ENCODE results near the gene EPHA2. TPM values are rescaled to one million over a fixed set of nuclear protein-coding genes. Genes with fewer than 3 reads are reported as not detected.

Gene EPHA2
- total RNA-seq, 1 experiment from 2014 or later, result 263 TPM

DNA sequence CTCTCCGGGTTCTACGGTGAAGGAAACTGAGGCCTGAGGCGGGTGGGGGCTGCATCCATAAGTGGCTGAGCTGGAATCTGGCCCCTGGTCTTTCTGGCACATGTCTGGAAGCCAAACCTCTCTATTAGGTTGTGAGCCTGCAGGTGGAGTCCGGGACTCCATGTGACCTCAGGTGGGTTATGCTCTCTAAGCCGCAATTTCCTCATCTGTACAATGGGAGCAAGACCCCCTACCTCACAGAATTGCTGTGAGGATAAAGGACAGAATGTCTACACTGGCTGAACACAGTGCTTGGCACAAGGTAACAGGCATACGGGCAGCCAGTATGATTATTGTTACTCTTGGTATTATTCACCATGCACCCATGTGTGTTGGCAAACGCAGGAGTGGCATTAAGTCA is 6.7 kb downstream of the EPHA2 start:
- TF ChIP-seq, protein P1, sequence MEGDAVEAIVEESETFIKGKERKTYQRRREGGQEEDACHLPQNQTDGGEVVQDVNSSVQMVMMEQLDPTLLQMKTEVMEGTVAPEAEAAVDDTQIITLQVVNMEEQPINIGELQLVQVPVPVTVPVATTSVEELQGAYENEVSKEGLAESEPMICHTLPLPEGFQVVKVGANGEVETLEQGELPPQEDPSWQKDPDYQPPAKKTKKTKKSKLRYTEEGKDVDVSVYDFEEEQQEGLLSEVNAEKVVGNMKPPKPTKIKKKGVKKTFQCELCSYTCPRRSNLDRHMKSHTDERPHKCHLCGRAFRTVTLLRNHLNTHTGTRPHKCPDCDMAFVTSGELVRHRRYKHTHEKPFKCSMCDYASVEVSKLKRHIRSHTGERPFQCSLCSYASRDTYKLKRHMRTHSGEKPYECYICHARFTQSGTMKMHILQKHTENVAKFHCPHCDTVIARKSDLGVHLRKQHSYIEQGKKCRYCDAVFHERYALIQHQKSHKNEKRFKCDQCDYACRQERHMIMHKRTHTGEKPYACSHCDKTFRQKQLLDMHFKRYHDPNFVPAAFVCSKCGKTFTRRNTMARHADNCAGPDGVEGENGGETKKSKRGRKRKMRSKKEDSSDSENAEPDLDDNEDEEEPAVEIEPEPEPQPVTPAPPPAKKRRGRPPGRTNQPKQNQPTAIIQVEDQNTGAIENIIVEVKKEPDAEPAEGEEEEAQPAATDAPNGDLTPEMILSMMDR (IDR thresholded peaks at IDR 0.05), result no peak
- TF ChIP-seq, protein P2, sequence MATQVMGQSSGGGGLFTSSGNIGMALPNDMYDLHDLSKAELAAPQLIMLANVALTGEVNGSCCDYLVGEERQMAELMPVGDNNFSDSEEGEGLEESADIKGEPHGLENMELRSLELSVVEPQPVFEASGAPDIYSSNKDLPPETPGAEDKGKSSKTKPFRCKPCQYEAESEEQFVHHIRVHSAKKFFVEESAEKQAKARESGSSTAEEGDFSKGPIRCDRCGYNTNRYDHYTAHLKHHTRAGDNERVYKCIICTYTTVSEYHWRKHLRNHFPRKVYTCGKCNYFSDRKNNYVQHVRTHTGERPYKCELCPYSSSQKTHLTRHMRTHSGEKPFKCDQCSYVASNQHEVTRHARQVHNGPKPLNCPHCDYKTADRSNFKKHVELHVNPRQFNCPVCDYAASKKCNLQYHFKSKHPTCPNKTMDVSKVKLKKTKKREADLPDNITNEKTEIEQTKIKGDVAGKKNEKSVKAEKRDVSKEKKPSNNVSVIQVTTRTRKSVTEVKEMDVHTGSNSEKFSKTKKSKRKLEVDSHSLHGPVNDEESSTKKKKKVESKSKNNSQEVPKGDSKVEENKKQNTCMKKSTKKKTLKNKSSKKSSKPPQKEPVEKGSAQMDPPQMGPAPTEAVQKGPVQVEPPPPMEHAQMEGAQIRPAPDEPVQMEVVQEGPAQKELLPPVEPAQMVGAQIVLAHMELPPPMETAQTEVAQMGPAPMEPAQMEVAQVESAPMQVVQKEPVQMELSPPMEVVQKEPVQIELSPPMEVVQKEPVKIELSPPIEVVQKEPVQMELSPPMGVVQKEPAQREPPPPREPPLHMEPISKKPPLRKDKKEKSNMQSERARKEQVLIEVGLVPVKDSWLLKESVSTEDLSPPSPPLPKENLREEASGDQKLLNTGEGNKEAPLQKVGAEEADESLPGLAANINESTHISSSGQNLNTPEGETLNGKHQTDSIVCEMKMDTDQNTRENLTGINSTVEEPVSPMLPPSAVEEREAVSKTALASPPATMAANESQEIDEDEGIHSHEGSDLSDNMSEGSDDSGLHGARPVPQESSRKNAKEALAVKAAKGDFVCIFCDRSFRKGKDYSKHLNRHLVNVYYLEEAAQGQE (IDR thresholded peaks at IDR 0.05; ENCODE audit: insufficient read depth in 1 of 2, low read depth in 2 of 2, low read length in 1 of 2), result no peak
- no peak for TF ChIP-seq TCF7L2 (IDR thresholded peaks at IDR 0.05; ENCODE audit: low read depth, low read length)
- TF ChIP-seq SIN3A (IDR thresholded peaks at IDR 0.05; ENCODE audit: borderline replicate concordance, insufficient read depth, low read depth, low read length), result no peak
- TF ChIP-seq POLR2AphosphoS5 (IDR thresholded peaks at IDR 0.05; ENCODE audit: low read depth, low read length), result 0 out of 2 replicates have a peak, but pooled peaks have one; percentile 19
- ChIA-PET CTCF (no interaction called here), POLR2A (no interaction called here)
- peak overlapping the region; percentile 100 for H3K27ac ChIP-seq (ENCODE audit: low read length)
- H3K4me3 ChIP-seq (ENCODE audit: low read depth in 2 of 2, low read length in 2 of 2), result peak overlapping the region in 1 of 2 experiments; percentile 17; a peak in 2 of 4 replicates
- intact Hi-C loops (cut with micrococcal nuclease; ENCODE audit: unreplicated experiment), result loop anchor here (5.0 kb wide), 1 partner anchor 33 kb away; no protein-coding TSS in a partner anchor
- no peak for ATAC-seq
- DNase-seq (ENCODE audit: low read depth, low spot score), result no peak
- in situ Hi-C loops (cut with HindIII; ENCODE audit: low pct_unique_long_range_greater_than_20kb, low sequenced_read_pairs), result no loop called here
- H3K27me3 ChIP-seq (ENCODE audit: control insufficient read depth, insufficient read depth, low read length), result no peaks in the 10 kb centered on the region
- peaks cover 78% of the 10 kb centered on the region for H3K4me1 ChIP-seq (ENCODE audit: control insufficient read depth, insufficient read depth, low read length)
- no peaks in the 10 kb centered on the region for H3K9me3 ChIP-seq (ENCODE audit: control insufficient read depth, insufficient read depth, low read depth, low read length)
- BruUV-seq (replicated peaks), result no TSS peak
- H3K36me3 ChIP-seq (ENCODE audit: control insufficient read depth, insufficient read depth, low read length), result peaks cover 21% of the 10 kb centered on the region

DNA sequence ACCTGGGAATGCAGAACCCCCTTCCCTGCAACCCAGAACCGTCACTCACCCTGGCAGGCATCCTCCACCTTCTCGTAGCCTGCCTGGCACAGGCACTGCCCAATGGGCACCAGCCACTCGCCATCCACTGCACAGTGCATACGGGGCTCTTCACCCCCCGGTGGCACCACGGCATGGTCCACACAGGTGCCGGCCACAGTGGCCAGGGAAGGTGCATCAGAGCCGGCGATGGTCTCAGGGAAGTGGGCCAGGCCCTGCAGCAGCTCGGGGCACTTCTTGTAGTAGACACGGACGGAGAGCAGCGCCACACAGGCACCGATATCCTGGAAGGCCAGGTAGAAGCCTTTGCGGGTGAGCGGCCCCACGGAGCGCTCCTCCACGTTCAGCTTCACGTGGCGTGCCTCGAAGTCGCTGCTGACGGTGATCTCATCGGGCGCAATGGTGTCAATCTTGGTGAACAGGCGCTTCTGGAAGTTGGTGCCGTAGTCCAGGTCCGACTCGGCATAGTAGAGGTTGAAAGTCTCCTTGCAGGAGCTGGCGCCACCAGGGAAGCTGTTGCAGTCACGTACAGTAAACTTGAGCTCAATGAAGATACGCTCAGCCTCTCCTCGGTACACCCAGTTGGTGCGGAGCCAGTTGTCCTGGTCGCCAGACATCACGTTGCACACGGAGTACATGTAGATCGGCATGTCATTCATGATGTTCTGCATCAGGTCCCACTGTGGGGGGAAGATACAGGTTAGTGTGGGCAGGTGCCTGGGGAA is 7.4 kb downstream of the EPHA2 start:
- no peak for TF ChIP-seq TCF7L2 (IDR thresholded peaks at IDR 0.05; ENCODE audit: low read depth, low read length)
- TF ChIP-seq POLR2AphosphoS5 (IDR thresholded peaks at IDR 0.05; ENCODE audit: low read depth, low read length), result no peak
- TF ChIP-seq SIN3A (IDR thresholded peaks at IDR 0.05; ENCODE audit: borderline replicate concordance, insufficient read depth, low read depth, low read length), result no peak
- TF ChIP-seq, protein P2 (IDR thresholded peaks at IDR 0.05; ENCODE audit: insufficient read depth in 1 of 2, low read depth in 2 of 2, low read length in 1 of 2), result no peak
- TF ChIP-seq, protein P1 (IDR thresholded peaks at IDR 0.05), result no peak
- BruUV-seq (replicated peaks), result no TSS peak
- Histone ChIP-seq H3K4me1 (ENCODE audit: control insufficient read depth, insufficient read depth, low read length) (peaks cover 84% of the 10 kb centered on the region), H3K4me3 (ENCODE audit: low read depth in 2 of 2, low read length in 2 of 2) (peak overlapping the region; percentile 26 to 48), H3K9me3 (ENCODE audit: control insufficient read depth, insufficient read depth, low read depth, low read length) (no peaks in the 10 kb centered on the region), H3K27ac (ENCODE audit: low read length) (peak overlapping the region; percentile 100), H3K36me3 (ENCODE audit: control insufficient read depth, insufficient read depth, low read length) (peaks cover 19% of the 10 kb centered on the region), H3K27me3 (ENCODE audit: control insufficient read depth, insufficient read depth, low read length) (no peaks in the 10 kb centered on the region)
- intact Hi-C loops (cut with micrococcal nuclease; ENCODE audit: unreplicated experiment), result loop anchor here (5.0 kb wide), 1 partner anchor 34 kb away; no protein-coding TSS in a partner anchor
- in situ Hi-C loops (cut with HindIII; ENCODE audit: low pct_unique_long_range_greater_than_20kb, low sequenced_read_pairs), result no loop called here
- ATAC-seq (no peak), DNase-seq (ENCODE audit: low read depth, low spot score) (no peak)
- ChIA-PET CTCF (no interaction called here), POLR2A (interaction anchor here (0.7 kb wide), 1 partner anchor 64 kb away, joined by 3 read pairs; no protein-coding TSS in a partner anchor)
